ENCODE results near the gene TPSD1. TPM values are rescaled to one million over a fixed set of nuclear protein-coding genes. Genes with fewer than 3 reads are reported as not detected.
"Not testable (repeated sequence)": the region's sequence is repeated elsewhere in the genome, so short reads cannot be mapped to it uniquely, and the experiment has no call there.

TPSD1 gene
- total RNA-seq, 2 donors from 2014 or later: 1.6 TPM; not detected in 1

GRCh38 chr16:1243907-1244850 is 11.7 kb upstream of the TPSD1 start:
- DNase-seq; H3K4me1 ChIP-seq; H3K36me3 ChIP-seq (replicated peaks in 1 of 2; ENCODE audit: insufficient read depth in 1 of 2, low read depth in 2 of 2); H3K4me3 ChIP-seq; ATAC-seq; intact Hi-C loops (cut with DNase I); H3K27ac ChIP-seq; H3K27me3 ChIP-seq; H3K9me3 ChIP-seq: not testable (repeated sequence)
- WGBS, 2 donors: 17 to 45% methylated on average over 6 to 26 of the region's 32 CpGs

GRCh38 chr16:1244881-1245280 is 11.0 kb upstream of the TPSD1 start:
- DNase-seq (peak in 1 of 4 donors; percentile 13), ATAC-seq (no peak)
- WGBS, 2 donors: 54 to 86% methylated on average over 3 to 12 of the region's 12 CpGs
- no peak overlapping the region for H3K27ac ChIP-seq
- no peak overlapping the region for H3K4me3 ChIP-seq
- no peaks in the 10 kb centered on the region for H3K36me3 ChIP-seq (replicated peaks in 1 of 2; ENCODE audit: insufficient read depth in 1 of 2, low read depth in 2 of 2)
- H3K4me1 ChIP-seq: peaks cover 9% of the 10 kb centered on the region
- intact Hi-C loops (cut with DNase I): no loop called here
- TF ChIP-seq POLR2A (IDR thresholded peaks at IDR 0.05) (no peak), CTCF (IDR thresholded peaks at IDR 0.05) (no peak)
- no peaks in the 10 kb centered on the region for H3K9me3 ChIP-seq
- no peaks in the 10 kb centered on the region for H3K27me3 ChIP-seq

- intact Hi-C loops (cut with DNase I): no loop called here
- DNase-seq (no peak), ATAC-seq (no peak)
- Histone ChIP-seq H3K36me3 (replicated peaks in 1 of 2; ENCODE audit: insufficient read depth in 1 of 2, low read depth in 2 of 2) (no peaks in the 10 kb centered on the region), H3K27ac (no peak overlapping the region), H3K4me3 (no peak overlapping the region), H3K9me3 (no peaks in the 10 kb centered on the region), H3K27me3 (no peaks in the 10 kb centered on the region), H3K4me1 (peaks cover 9% of the 10 kb centered on the region)
- 46 to 64% methylated on average over 21 to 22 of the region's 22 CpGs for WGBS, 2 donors
- TF ChIP-seq CTCF (IDR thresholded peaks at IDR 0.05) (no peak), POLR2A (IDR thresholded peaks at IDR 0.05) (no peak)
These were observed 10.3 kb upstream of the TPSD1 start for GRCh38 chr16:1245452-1246020.

GRCh38 chr16:1247903-1248537 is 7.8 kb upstream of the TPSD1 start:
- peak in 1 of 7 experiments; percentile 9 for TF ChIP-seq CTCF (IDR thresholded peaks at IDR 0.05)
- H3K4me3 ChIP-seq; H3K27ac ChIP-seq; H3K9me3 ChIP-seq; DNase-seq; H3K36me3 ChIP-seq (replicated peaks in 1 of 2; ENCODE audit: insufficient read depth in 1 of 2, low read depth in 2 of 2); H3K27me3 ChIP-seq; ATAC-seq; H3K4me1 ChIP-seq; intact Hi-C loops (cut with DNase I): not testable (repeated sequence)
- 56 to 64% methylated on average over 14 of the region's 14 CpGs for WGBS, 2 donors

GRCh38 chr16:1249031-1249755 is 6.7 kb upstream of the TPSD1 start:
- intact Hi-C loops (cut with DNase I); DNase-seq; H3K4me1 ChIP-seq; H3K36me3 ChIP-seq (replicated peaks in 1 of 2; ENCODE audit: insufficient read depth in 1 of 2, low read depth in 2 of 2); H3K4me3 ChIP-seq; H3K27me3 ChIP-seq; H3K27ac ChIP-seq; H3K9me3 ChIP-seq: not testable (repeated sequence)
- ATAC-seq: peak; percentile 87
- no CpG with 5 or more reads among the region's 43 CpGs for WGBS, 2 donors

- intact Hi-C loops (cut with DNase I); H3K9me3 ChIP-seq; DNase-seq; ATAC-seq; H3K36me3 ChIP-seq (replicated peaks in 1 of 2; ENCODE audit: insufficient read depth in 1 of 2, low read depth in 2 of 2); H3K27me3 ChIP-seq; H3K27ac ChIP-seq; H3K4me3 ChIP-seq; H3K4me1 ChIP-seq: not testable (repeated sequence)
- WGBS, 2 donors: no CpG with 5 or more reads among the region's 47 CpGs
These were observed 2.0 kb upstream of the TPSD1 start for GRCh38 chr16:1253701-1254364.

- H3K9me3 ChIP-seq; H3K4me3 ChIP-seq; H3K4me1 ChIP-seq; H3K36me3 ChIP-seq (replicated peaks in 1 of 2; ENCODE audit: insufficient read depth in 1 of 2, low read depth in 2 of 2); H3K27me3 ChIP-seq; intact Hi-C loops (cut with DNase I); ATAC-seq; DNase-seq; H3K27ac ChIP-seq: not testable (repeated sequence)
- WGBS, 2 donors: no CpG with 5 or more reads among the region's 3 CpGs
These were observed 1.0 kb upstream of the TPSD1 start for GRCh38 chr16:1254821-1255220.
